ENCODE results near the gene HGF.

- TF ChIP-seq CTCF (IDR thresholded peaks at IDR 0.05) (no peak), POLR2A (IDR thresholded peaks at IDR 0.05) (no peak)
Measured at GRCh38 chr7:81744389-81744788, 25.5 kb downstream of the HGF start.
